ENCODE measurements around the gene SAMD4B. TPM values are rescaled to one million over a fixed set of nuclear protein-coding genes. Genes with fewer than 3 reads are reported as not detected.

The SAMD4B gene
- total RNA-seq, 1 experiment from 2014 or later = 135 TPM

DNA sequence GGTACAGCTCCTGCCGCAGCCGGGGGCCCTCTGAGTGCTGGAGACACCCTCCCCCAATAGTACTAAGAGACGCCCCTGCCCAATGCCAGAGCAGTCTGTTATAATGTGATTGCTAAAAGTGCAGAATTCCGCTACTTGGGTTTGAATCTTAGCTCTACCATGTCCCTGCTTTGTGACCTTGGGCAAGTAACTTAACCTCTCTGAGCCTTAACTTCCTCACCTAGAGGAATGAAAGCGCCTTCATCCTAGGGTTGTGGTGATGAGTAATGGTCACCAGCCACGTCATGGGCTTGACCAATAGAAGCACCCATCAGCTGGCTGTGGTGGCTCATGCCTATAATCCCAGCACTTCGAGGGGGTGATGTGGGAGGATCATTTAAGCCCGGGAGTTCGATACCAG, 76.8 kb downstream of the SAMD4B start:
- no peak overlapping the region for H2BK5ac ChIP-seq (ENCODE audit: insufficient read length, low read length)
- peaks cover 3% of the 10 kb centered on the region for H3K23me2 ChIP-seq (ENCODE audit: insufficient read length, low read depth, low read length, poor library complexity, severe bottlenecking)
- H3K23ac ChIP-seq (ENCODE audit: insufficient read length, low read depth, low read length) = no peak overlapping the region
- no peaks in the 10 kb centered on the region for H3K9me3 ChIP-seq (ENCODE audit: control insufficient read depth, low read depth, low read length)
- H3K79me2 ChIP-seq (ENCODE audit: insufficient read depth, low read length) = peaks cover 6% of the 10 kb centered on the region; the same call in 1 of the 2 replicates
- H2BK12ac ChIP-seq (ENCODE audit: insufficient read length, low read depth, low read length) = no peak overlapping the region
- H3K56ac ChIP-seq (ENCODE audit: insufficient read length, low read depth, low read length) = no peak overlapping the region
- no peak overlapping the region for H3K4me2 ChIP-seq (ENCODE audit: insufficient read depth, insufficient read length, low read length)
- H3K14ac ChIP-seq (ENCODE audit: insufficient read depth, low read length) = no peak overlapping the region
- no peak for DNase-seq
- H2AFZ ChIP-seq (ENCODE audit: low read length) = no peak overlapping the region
- H2BK15ac ChIP-seq (ENCODE audit: low read depth, low read length) = no peak overlapping the region
- peaks cover 6% of the 10 kb centered on the region for H3K79me1 ChIP-seq (ENCODE audit: insufficient read depth, low read depth, low read length, poor library complexity, severe bottlenecking)
- Mint-ChIP-seq H3K4me1 (peaks cover 12 to 17% of the 10 kb centered on the region in 2 experiments), H3K27ac (no peak overlapping the region), H3K4me3 (peak overlapping the region in 1 of 2 experiments; percentile 57; a peak in 1 of 5 replicates), H3K36me3 (ENCODE audit: insufficient read depth in 1 of 3, low read depth in 3 of 3) (peaks cover 27 to 86% (median 69%) of the 10 kb centered on the region in 3 experiments), H3K27me3 (ENCODE audit: low read depth) (no peaks in the 10 kb centered on the region), H3K9me3 (no peaks in the 10 kb centered on the region)
- no peak overlapping the region for H2BK120ac ChIP-seq (ENCODE audit: low read depth, low read length, poor library complexity, severe bottlenecking)
- no peaks in the 10 kb centered on the region for H3K27me3 ChIP-seq (ENCODE audit: insufficient read depth, low read length)
- no peak overlapping the region for H4K8ac ChIP-seq (replicated peaks; ENCODE audit: insufficient read length, low read depth, low read length)
- TF ChIP-seq, protein P1, sequence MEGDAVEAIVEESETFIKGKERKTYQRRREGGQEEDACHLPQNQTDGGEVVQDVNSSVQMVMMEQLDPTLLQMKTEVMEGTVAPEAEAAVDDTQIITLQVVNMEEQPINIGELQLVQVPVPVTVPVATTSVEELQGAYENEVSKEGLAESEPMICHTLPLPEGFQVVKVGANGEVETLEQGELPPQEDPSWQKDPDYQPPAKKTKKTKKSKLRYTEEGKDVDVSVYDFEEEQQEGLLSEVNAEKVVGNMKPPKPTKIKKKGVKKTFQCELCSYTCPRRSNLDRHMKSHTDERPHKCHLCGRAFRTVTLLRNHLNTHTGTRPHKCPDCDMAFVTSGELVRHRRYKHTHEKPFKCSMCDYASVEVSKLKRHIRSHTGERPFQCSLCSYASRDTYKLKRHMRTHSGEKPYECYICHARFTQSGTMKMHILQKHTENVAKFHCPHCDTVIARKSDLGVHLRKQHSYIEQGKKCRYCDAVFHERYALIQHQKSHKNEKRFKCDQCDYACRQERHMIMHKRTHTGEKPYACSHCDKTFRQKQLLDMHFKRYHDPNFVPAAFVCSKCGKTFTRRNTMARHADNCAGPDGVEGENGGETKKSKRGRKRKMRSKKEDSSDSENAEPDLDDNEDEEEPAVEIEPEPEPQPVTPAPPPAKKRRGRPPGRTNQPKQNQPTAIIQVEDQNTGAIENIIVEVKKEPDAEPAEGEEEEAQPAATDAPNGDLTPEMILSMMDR (conservative IDR thresholded peaks at IDR 0.05) = no peak
- no peak overlapping the region for H3K18ac ChIP-seq (ENCODE audit: insufficient read length, low read depth, low read length)
- no peak overlapping the region for H3K27ac ChIP-seq (ENCODE audit: insufficient read length, low read depth, low read length)
- H2AK5ac ChIP-seq (ENCODE audit: insufficient read length, low read length) = no peak overlapping the region
- no peak overlapping the region for H3K4ac ChIP-seq (ENCODE audit: low read depth, low read length)
- no peak overlapping the region for H3T11ph ChIP-seq (ENCODE audit: low read length)
- H4K20me1 ChIP-seq (ENCODE audit: control insufficient read depth, insufficient read depth, insufficient read length) = no peaks in the 10 kb centered on the region
- H4K5ac ChIP-seq (ENCODE audit: insufficient read length, low read depth, low read length) = no peak overlapping the region
- no peak overlapping the region for H3K9ac ChIP-seq (ENCODE audit: extremely low read depth, insufficient read length, low read length)
- no peak overlapping the region for H2BK20ac ChIP-seq (ENCODE audit: low read depth, low read length, poor library complexity, severe bottlenecking)
- H3K4me1 ChIP-seq (ENCODE audit: insufficient read depth, low read length) = no peaks in the 10 kb centered on the region
- WGBS (ENCODE audit: extremely low coverage, insufficient read length, low lambda C conversion rate) = no CpG with 5 or more reads among the region's 9 CpGs
- H4K91ac ChIP-seq (ENCODE audit: insufficient read length, low read depth, low read length) = no peak overlapping the region
